B cell (primary cell): ENCODE measurements around the gene ZCCHC7. TPM values are rescaled to one million over a fixed set of nuclear protein-coding genes. Genes with fewer than 3 reads are reported as not detected.
"Not testable (repeated sequence)": the region's sequence is repeated elsewhere in the genome, so short reads cannot be mapped to it uniquely, and the experiment has no call there.

ENCODE experiments used
- ATAC-seq: fragments of 200-7000 bp; cut with Tn5 transposase; one replicate; pipeline ENCODE4 v1.10.0; 2021; ENCODE audit warnings: low read depth, mild to moderate bottlenecking, moderate number of reproducible peaks, moderate library complexity
- CTCF ChIA-PET: fragments of 350-600 bp; sonication (Branson Sonifier 250); formaldehyde crosslinking; loops from one replicate; lab custom pipeline; 2021; ENCODE audit warnings: antibody characterized with exemption, inconsistent platforms; lab: Charles Lee
- POLR2A ChIA-PET: fragments of 350-600 bp; sonication (Branson Sonifier 250); formaldehyde crosslinking; loops from one replicate; lab custom pipeline; 2021; ENCODE audit warnings: antibody characterized with exemption; lab: Charles Lee
- DNase-seq: peaks from one replicate; pipeline ENCODE4 v3.0.0; 2013
- H2AFZ ChIP-seq: 2 replicates; pipeline ENCODE4 v1.6.1; 2012; ENCODE audit warnings: mild to moderate bottlenecking, low read depth, low read length; ENCODE audit not compliant: insufficient read depth, poor library complexity, severe bottlenecking
- H3K27ac ChIP-seq, 2 donors: 1 replicate in 1 of 2; 2 replicates in 1 of 2; pipeline ENCODE4 v1.5.1; 2012 to 2013; ENCODE audit warnings: low read length in 2 of 2, mild to moderate bottlenecking in 2 of 2, moderate library complexity in 1 of 2
- H3K27me3 ChIP-seq, 4 experiments: fragments of 200-600 bp in 1 of 4; sonication (generic) in 1 of 4; replicated peaks in 1 of 4; 1 replicate in 2 of 4; 2 replicates in 2 of 4; pipeline versions ENCODE4 v1.6.1 to v1.7.0; 2013 to 2016; ENCODE audit warnings: low read length in 3 of 4, mild to moderate bottlenecking in 2 of 4, mixed read lengths in 1 of 4, moderate library complexity in 1 of 4; ENCODE audit not compliant: insufficient read depth in 4 of 4, control insufficient read depth in 3 of 4; ENCODE audit errors: control extremely low read depth in 1 of 4
- H3K36me3 ChIP-seq, 2 experiments: replicated peaks in 1 of 2; 1 replicate in 1 of 2; 2 replicates in 1 of 2; pipeline versions ENCODE4 v1.6.1 to v1.7.1; 2013; ENCODE audit warnings: low read length in 1 of 2; ENCODE audit not compliant: insufficient read depth in 2 of 2, control insufficient read depth in 1 of 2; ENCODE audit errors: control extremely low read depth in 1 of 2, extremely low read depth in 1 of 2
- H3K4me1 ChIP-seq, 2 donors: fragments of 200-600 bp in 1 of 2; sonication (generic) in 1 of 2; 1 replicate in 1 of 2; 2 replicates in 1 of 2; pipeline versions ENCODE4 v1.5.1 to v1.6.1; 2013 to 2017; ENCODE audit warnings: low read length in 2 of 2; ENCODE audit not compliant: control insufficient read depth in 2 of 2, insufficient read depth in 2 of 2
- H3K4me2 ChIP-seq: replicated peaks from 2 replicates; pipeline ENCODE3; 2012; ENCODE audit warnings: mild to moderate bottlenecking, low read depth, low read length; ENCODE audit not compliant: poor library complexity, severe bottlenecking
- H3K4me3 ChIP-seq, 5 experiments: fragments of 200-600 bp in 1 of 5; sonication (generic) in 1 of 5; 1 replicate in 3 of 5; 2 replicates in 2 of 5; pipeline versions ENCODE4 v1.5.1 to v1.7.0; 2011 to 2016; ENCODE audit warnings: low read length in 4 of 5, mild to moderate bottlenecking in 4 of 5, low read depth in 2 of 5, control low read depth in 1 of 5, moderate library complexity in 1 of 5; ENCODE audit not compliant: insufficient read depth in 1 of 5; ENCODE audit errors: control extremely low read depth in 1 of 5, extremely low read depth in 1 of 5
- H3K79me2 ChIP-seq: fragments of 200-600 bp; sonication (generic); one replicate; pipeline ENCODE4 v1.6.0; 2016; ENCODE audit warnings: low read length; ENCODE audit not compliant: control insufficient read depth, insufficient read depth
- H3K9ac ChIP-seq: fragments of 200-600 bp; sonication (generic); 2 replicates; pipeline ENCODE4 v1.6.1; 2017; ENCODE audit warnings: mild to moderate bottlenecking, low read length, moderate library complexity
- H3K9me3 ChIP-seq, 3 donors: one replicate each; pipeline versions ENCODE4 v1.6.1 to v1.7.1; 2013; ENCODE audit warnings: low read length in 2 of 3; ENCODE audit not compliant: control insufficient read depth in 2 of 3, insufficient read depth in 1 of 3; ENCODE audit errors: control extremely low read depth in 1 of 3
- H4K20me1 ChIP-seq: 2 replicates; pipeline ENCODE4 v1.6.0; 2012; ENCODE audit warnings: mild to moderate bottlenecking, low read length; ENCODE audit not compliant: insufficient read depth, control insufficient read depth, poor library complexity, severe bottlenecking
- H3K27ac Mint-ChIP-seq: one replicate; pipeline ENCODE4 v1.8.0; 2021; ENCODE audit warnings: mixed read lengths
- H3K27me3 Mint-ChIP-seq: one replicate; pipeline ENCODE4 v1.8.0; 2021; ENCODE audit warnings: mixed read lengths
- H3K4me1 Mint-ChIP-seq: one replicate; pipeline ENCODE4 v1.8.0; 2021; ENCODE audit warnings: mixed read lengths
- H3K4me3 Mint-ChIP-seq: one replicate; pipeline ENCODE4 v1.8.0; 2021; ENCODE audit warnings: mixed read lengths
- H3K9me3 Mint-ChIP-seq: one replicate; pipeline ENCODE4 v1.8.0; 2022; ENCODE audit warnings: mixed read lengths; ENCODE audit not compliant: insufficient read depth
- CTCF ChIP-seq: fragments of 200-600 bp; IDR thresholded peaks from one replicate; pipeline ENCODE4 v1.8.0; 2022; ENCODE audit warnings: antibody characterized with exemption, mild to moderate bottlenecking
- EZH2 ChIP-seq: IDR thresholded peaks from 2 replicates; pipeline ENCODE4 v1.6.1; 2012; ENCODE audit warnings: borderline replicate concordance, low read depth, mild to moderate bottlenecking, moderate library complexity, low read length; ENCODE audit not compliant: insufficient read depth, poor library complexity, severe bottlenecking
- WGBS: methylation state at CpG from one replicate; pipeline ENCODE4 v1.1.5; 2013; ENCODE audit warnings: missing lambda C conversion rate; ENCODE audit not compliant: insufficient coverage; 5-methylcytosine and 5-hydroxymethylcytosine counted together
- intact Hi-C: fragments of 100-400 bp; cut with micrococcal nuclease; formaldehyde crosslinking; loops from one replicate; pipeline ENCODE4 v1.10.0; 2022
- polyA minus RNA-seq: library from RNA; depleted of rRNA, polyadenylated mRNA; stranded (reverse); fragments of >200 nt; gene quantifications from 2 replicates; pipeline ENCODE4 v1.2.3, GENCODE V29; 2012
- polyA plus RNA-seq: library from polyadenylated mRNA; depleted of rRNA; stranded (reverse); fragments of >200 nt; gene quantifications from 2 replicates; pipeline ENCODE4 v1.2.3, GENCODE V29; 2012
- total RNA-seq, 2 donors: library from RNA; stranded (reverse); fragments of 120-200 nt in 1 of 2; gene quantifications; 1 replicate in 1 of 2; 2 replicates in 1 of 2; pipeline versions ENCODE4 v1.2.3 to v1.2.4, GENCODE V29; 2013 to 2022

The ZCCHC7 gene
- total RNA-seq (81.9 and 83.5 TPM in 2 replicates), polyA plus RNA-seq (56.3 and 60.8 TPM in 2 replicates), polyA minus RNA-seq (58.6 and 102 TPM in 2 replicates)
- 203 TPM for total RNA-seq (2013)

DNA sequence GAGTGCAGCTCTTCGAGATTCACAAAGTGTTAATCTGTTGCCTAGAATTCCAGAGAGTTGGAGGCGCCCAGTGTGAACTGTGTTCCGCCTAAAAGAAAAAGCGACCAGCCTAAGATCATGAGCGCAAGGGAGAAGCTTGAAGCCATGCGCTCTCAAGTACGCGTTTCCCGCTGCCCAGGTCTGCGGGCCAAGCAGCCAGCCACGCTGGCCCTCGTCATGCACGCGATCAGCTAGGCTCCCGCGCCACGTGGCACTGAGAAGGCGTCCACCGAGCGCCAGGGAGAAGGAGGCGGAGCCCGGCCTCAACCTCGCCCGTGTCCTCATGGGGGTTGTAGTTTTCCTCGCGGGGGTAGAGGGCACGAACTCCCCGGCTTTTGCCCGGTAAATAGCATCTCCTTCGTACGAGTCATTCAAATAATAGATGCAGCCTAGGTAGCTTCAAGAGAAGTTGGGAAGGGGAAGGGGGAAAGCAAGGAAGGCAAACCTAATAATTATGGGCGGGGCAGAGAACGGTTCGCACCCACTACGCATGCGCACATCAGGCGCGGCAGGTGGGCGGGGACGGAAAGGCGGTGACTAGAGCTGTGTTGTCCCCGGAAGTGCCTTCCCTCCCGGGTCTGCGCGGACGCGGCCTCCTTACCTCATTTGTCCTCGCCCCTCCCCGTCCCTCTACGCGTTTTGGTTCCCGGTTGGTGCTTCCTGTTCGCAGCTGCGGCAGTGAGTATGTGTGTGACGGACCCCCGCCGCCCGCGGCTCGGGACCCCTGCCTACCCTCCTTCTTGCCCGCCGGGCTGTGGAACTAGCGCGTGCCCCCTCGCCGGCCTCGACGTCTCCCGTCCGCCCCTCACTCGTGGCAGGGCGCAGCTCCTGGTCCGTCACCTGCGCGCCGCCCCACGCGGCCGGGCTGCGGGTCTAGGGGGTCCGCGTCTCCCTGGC, at the start of gene ZCCHC7:
TSS of gene ZCCHC7 (plus strand) at position 668 of the 936 bp plus-strand sequence.
- Histone ChIP-seq H3K27ac (peak within 1 kb of the TSS; percentile 93 to 98), H3K4me3 (peak within 1 kb of the TSS; percentile 80 to 97 (median 94)), H3K36me3 (no peaks in the 10 kb centered on the region), H2AFZ (peak within 1 kb of the TSS; percentile 93), H3K4me1 (peaks cover 36 to 44% of the 10 kb centered on the region in 2 donors), H3K9ac (peak within 1 kb of the TSS; percentile 100), H4K20me1 (no peaks in the 10 kb centered on the region), H3K9me3 (peaks cover 0 to 7% (median 2%) of the 10 kb centered on the region in 3 donors), H3K79me2 (peaks cover 62% of the 10 kb centered on the region), H3K4me2 (peak within 1 kb of the TSS; percentile 77), H3K27me3 (no peaks in the 10 kb centered on the region)
- H3K9me3 Mint-ChIP-seq: peaks cover 3% of the 10 kb centered on the region
- no peak for TF ChIP-seq EZH2
- no peak for TF ChIP-seq CTCF
- WGBS: 5% methylated on average over 82 of the region's 82 CpGs
- H3K27ac Mint-ChIP-seq: peak within 1 kb of the TSS; percentile 100
- POLR2A ChIA-PET: interaction anchor here (0.7 to 3.5 kb wide), 16 partner anchors 10 to 204 kb away, joined by 3 to 40 read pairs (median 4); partner anchors contain the start of gene PAX5
- intact Hi-C loops: loop anchor here (1.0 to 5.0 kb wide), 9 partner anchors 41 to 345 kb away; partner anchors contain the start of genes PAX5 and ZBTB5
- peak; percentile 98 for DNase-seq
- no peaks in the 10 kb centered on the region for H3K27me3 Mint-ChIP-seq
- ATAC-seq: peak; percentile 92
- CTCF ChIA-PET: interaction anchor here (0.6 to 3.7 kb wide), 24 partner anchors 10 to 247 kb away, joined by 3 to 15 read pairs (median 4); no protein-coding TSS in a partner anchor
- H3K4me3 Mint-ChIP-seq: peak within 1 kb of the TSS; percentile 100
- H3K4me1 Mint-ChIP-seq: peaks cover 44% of the 10 kb centered on the region

GRCh38 chr9:37074790-37075189, 45.6 kb upstream of the ZCCHC7 start:
- H3K4me3 Mint-ChIP-seq: peak overlapping the region; percentile 79
- H3K4me2 ChIP-seq: peak overlapping the region; percentile 47
- H3K9me3 Mint-ChIP-seq, H3K36me3 ChIP-seq, H3K9me3 ChIP-seq, H3K27me3 Mint-ChIP-seq, H3K27me3 ChIP-seq, H3K4me3 ChIP-seq, intact Hi-C loops, H4K20me1 ChIP-seq, ATAC-seq, H2AFZ ChIP-seq: not testable (repeated sequence)
- ChIA-PET CTCF (interaction anchor here (0.7 to 1.1 kb wide), 2 partner anchors 37 to 235 kb away, joined by 3 read pairs; no protein-coding TSS in a partner anchor), POLR2A (interaction anchor here (0.7 kb wide), 1 partner anchor 119 kb away, joined by 3 read pairs; no protein-coding TSS in a partner anchor)
- WGBS: 0% methylated on average over 1 of the region's 4 CpGs
- H3K4me1 Mint-ChIP-seq: peaks cover 50% of the 10 kb centered on the region
- H3K27ac ChIP-seq: peak overlapping the region; percentile 18 to 51
- DNase-seq: peak; percentile 40
- peak overlapping the region; percentile 28 for H3K9ac ChIP-seq
- peaks cover 34 to 36% of the 10 kb centered on the region in 2 donors for H3K4me1 ChIP-seq
- peaks cover 26% of the 10 kb centered on the region for H3K79me2 ChIP-seq
- peak overlapping the region; percentile 92 for H3K27ac Mint-ChIP-seq
